HG03342 (cell line): ENCODE measurements around the gene PROSER2.

Experiments used
- ATAC-seq: cut with Tn5 transposase; IDR thresholded peaks from one replicate; pipeline ENCODE4 v1.9.1; 2021; ENCODE audit warnings: mild to moderate bottlenecking, moderate library complexity; ENCODE audit not compliant: unreplicated experiment

Gene PROSER2

GRCh38 chr10:11799736-11800080, 23.4 kb upstream of the PROSER2 start:
- ATAC-seq, result no peak

- no peak for ATAC-seq
Measured at GRCh38 chr10:11804336-11804735, 18.8 kb upstream of the PROSER2 start.

- ATAC-seq, result no peak
Measured at GRCh38 chr10:11805792-11806191, 17.4 kb upstream of the PROSER2 start.

GRCh38 chr10:11806706-11807105, 16.4 kb upstream of the PROSER2 start:
- ATAC-seq, result no peak

- no peak for ATAC-seq
Measured at GRCh38 chr10:11808808-11809207, 14.3 kb upstream of the PROSER2 start.

GRCh38 chr10:11810313-11810766, 12.8 kb upstream of the PROSER2 start:
- ATAC-seq, result no peak

GRCh38 chr10:11810973-11811372, 12.2 kb upstream of the PROSER2 start:
- no peak for ATAC-seq

- ATAC-seq, result no peak
Measured at GRCh38 chr10:11813177-11813576, 10.0 kb upstream of the PROSER2 start.

GRCh38 chr10:11813855-11814567, 9.1 kb upstream of the PROSER2 start:
- ATAC-seq, result no peak

GRCh38 chr10:11819027-11819426, 4.1 kb upstream of the PROSER2 start:
- no peak for ATAC-seq

- no peak for ATAC-seq
Measured at GRCh38 chr10:11822026-11822756, 965 bp upstream of the PROSER2 start.

- no peak for ATAC-seq
Measured at GRCh38 chr10:11822809-11823121, 391 bp upstream of the PROSER2 start.

- no peak for ATAC-seq
Measured at GRCh38 chr10:11823989-11824346, 812 bp downstream of the PROSER2 start.

- ATAC-seq, result no peak
Measured at GRCh38 chr10:11824376-11824775, 1.2 kb downstream of the PROSER2 start.

GRCh38 chr10:11824825-11825224, 1.7 kb downstream of the PROSER2 start:
- ATAC-seq, result no peak

GRCh38 chr10:11825796-11826414, 2.7 kb downstream of the PROSER2 start:
- ATAC-seq, result no peak

- ATAC-seq, result no peak
Measured at GRCh38 chr10:11827006-11827405, 3.9 kb downstream of the PROSER2 start.

- ATAC-seq, result no peak
Measured at GRCh38 chr10:11827414-11827813, 4.3 kb downstream of the PROSER2 start.

GRCh38 chr10:11828682-11829284, 5.6 kb downstream of the PROSER2 start:
- no peak for ATAC-seq

- no peak for ATAC-seq
Measured at GRCh38 chr10:11830836-11831519, 7.8 kb downstream of the PROSER2 start.

GRCh38 chr10:11831520-11831951, 8.4 kb downstream of the PROSER2 start:
- ATAC-seq, result no peak
